ENCODE measurements around the gene PHF3. TPM values are rescaled to one million over a fixed set of nuclear protein-coding genes. Genes with fewer than 3 reads are reported as not detected.

The PHF3 gene
- total RNA-seq, 1 experiment from 2014 or later: 46.4 TPM

GRCh38 chr6:63615590-63615989 lies 20.0 kb upstream of the PHF3 start:
- POLR2A ChIA-PET: no interaction called here
- TF ChIP-seq CTCF (IDR thresholded peaks at IDR 0.05; ENCODE audit: unreplicated experiment): no peak
- no peak for DNase-seq (ENCODE audit: unreplicated experiment)
- H3K27ac Mint-ChIP-seq (ENCODE audit: low read depth, unreplicated experiment): no peak overlapping the region
- CTCF ChIA-PET: interaction anchor here (0.7 kb wide), 1 partner anchor 263 kb away, joined by 3 read pairs; no protein-coding TSS in a partner anchor
- no peaks in the 10 kb centered on the region for H3K4me1 Mint-ChIP-seq (ENCODE audit: insufficient read depth, unreplicated experiment)
- H3K9me3 Mint-ChIP-seq (ENCODE audit: unreplicated experiment): no peaks in the 10 kb centered on the region
- H3K27me3 Mint-ChIP-seq (ENCODE audit: insufficient read depth, unreplicated experiment): peaks cover 11% of the 10 kb centered on the region
- no TSS peak for BruUV-seq (replicated peaks)
- H3K4me3 Mint-ChIP-seq (ENCODE audit: unreplicated experiment): no peak overlapping the region
- no peaks in the 10 kb centered on the region for H3K36me3 Mint-ChIP-seq (ENCODE audit: insufficient read depth, unreplicated experiment)
- intact Hi-C loops (cut with micrococcal nuclease): no loop called here

GRCh38 chr6:63624091-63624490 lies 11.5 kb upstream of the PHF3 start:
- BruUV-seq (replicated peaks): no TSS peak
- no peak for DNase-seq (ENCODE audit: unreplicated experiment)
- ChIA-PET CTCF (interaction anchor here (1.5 kb wide), 1 partner anchor 25 kb away, joined by 7 read pairs; no protein-coding TSS in a partner anchor), POLR2A (interaction anchor here (2.1 kb wide), 1 partner anchor 12 kb away, joined by 5 read pairs; the partner anchor contains the start of gene PHF3)
- H3K27me3 Mint-ChIP-seq (ENCODE audit: insufficient read depth, unreplicated experiment): no peaks in the 10 kb centered on the region
- H3K9me3 Mint-ChIP-seq (ENCODE audit: unreplicated experiment): no peaks in the 10 kb centered on the region
- no peak overlapping the region for H3K27ac Mint-ChIP-seq (ENCODE audit: low read depth, unreplicated experiment)
- H3K4me3 Mint-ChIP-seq (ENCODE audit: unreplicated experiment): no peak overlapping the region
- intact Hi-C loops (cut with micrococcal nuclease): no loop called here
- TF ChIP-seq CTCF (IDR thresholded peaks at IDR 0.05; ENCODE audit: unreplicated experiment): no peak
- no peaks in the 10 kb centered on the region for H3K4me1 Mint-ChIP-seq (ENCODE audit: insufficient read depth, unreplicated experiment)
- H3K36me3 Mint-ChIP-seq (ENCODE audit: insufficient read depth, unreplicated experiment): no peaks in the 10 kb centered on the region

GRCh38 chr6:63630466-63630865 lies 5.1 kb upstream of the PHF3 start:
- intact Hi-C loops (cut with micrococcal nuclease): no loop called here
- H3K4me3 Mint-ChIP-seq (ENCODE audit: unreplicated experiment): no peak overlapping the region
- H3K4me1 Mint-ChIP-seq (ENCODE audit: insufficient read depth, unreplicated experiment): peaks cover 5% of the 10 kb centered on the region
- H3K9me3 Mint-ChIP-seq (ENCODE audit: unreplicated experiment): no peaks in the 10 kb centered on the region
- no TSS peak for BruUV-seq (replicated peaks)
- no peaks in the 10 kb centered on the region for H3K36me3 Mint-ChIP-seq (ENCODE audit: insufficient read depth, unreplicated experiment)
- ChIA-PET POLR2A (no interaction called here), CTCF (interaction anchor here (0.7 kb wide), 1 partner anchor 123 kb away, joined by 3 read pairs; no protein-coding TSS in a partner anchor)
- no peak overlapping the region for H3K27ac Mint-ChIP-seq (ENCODE audit: low read depth, unreplicated experiment)
- no peaks in the 10 kb centered on the region for H3K27me3 Mint-ChIP-seq (ENCODE audit: insufficient read depth, unreplicated experiment)
- TF ChIP-seq CTCF (IDR thresholded peaks at IDR 0.05; ENCODE audit: unreplicated experiment): no peak
- DNase-seq (ENCODE audit: unreplicated experiment): no peak

- intact Hi-C loops (cut with micrococcal nuclease): loop anchor here (5.0 kb wide), 4 partner anchors 37 to 288 kb away; no protein-coding TSS in a partner anchor
Measured at GRCh38 chr6:63634630-63635029, 972 bp upstream of the PHF3 start.

More at GRCh38 chr6:63634630-63635029, 972 bp upstream of the PHF3 start:
- ChIA-PET CTCF (interaction anchor here (1.1 to 3.0 kb wide), 4 partner anchors 12 to 282 kb away, joined by 4 to 18 read pairs (median 10); no protein-coding TSS in a partner anchor), POLR2A (interaction anchor here (1.1 to 5.3 kb wide), 13 partner anchors 11 to 172 kb away, joined by 3 to 51 read pairs (median 8); no protein-coding TSS in a partner anchor)
- H3K4me1 Mint-ChIP-seq (ENCODE audit: insufficient read depth, unreplicated experiment): peaks cover 15% of the 10 kb centered on the region
- H3K9me3 Mint-ChIP-seq (ENCODE audit: unreplicated experiment): no peaks in the 10 kb centered on the region
- no peaks in the 10 kb centered on the region for H3K27me3 Mint-ChIP-seq (ENCODE audit: insufficient read depth, unreplicated experiment)
- no peaks in the 10 kb centered on the region for H3K36me3 Mint-ChIP-seq (ENCODE audit: insufficient read depth, unreplicated experiment)
- H3K27ac Mint-ChIP-seq (ENCODE audit: low read depth, unreplicated experiment): no peak overlapping the region
- BruUV-seq (replicated peaks): no TSS peak
- no peak for TF ChIP-seq CTCF (IDR thresholded peaks at IDR 0.05; ENCODE audit: unreplicated experiment)
- H3K4me3 Mint-ChIP-seq (ENCODE audit: unreplicated experiment): peak overlapping the region; percentile 89
- DNase-seq (ENCODE audit: unreplicated experiment): no peak

Measured in MCF 10A (cell line).